ENCODE data around the gene SLC25A28.
"Not testable (repeated sequence)": the region's sequence is repeated elsewhere in the genome, so short reads cannot be mapped to it uniquely, and the experiment has no call there.

SLC25A28 gene

DNA sequence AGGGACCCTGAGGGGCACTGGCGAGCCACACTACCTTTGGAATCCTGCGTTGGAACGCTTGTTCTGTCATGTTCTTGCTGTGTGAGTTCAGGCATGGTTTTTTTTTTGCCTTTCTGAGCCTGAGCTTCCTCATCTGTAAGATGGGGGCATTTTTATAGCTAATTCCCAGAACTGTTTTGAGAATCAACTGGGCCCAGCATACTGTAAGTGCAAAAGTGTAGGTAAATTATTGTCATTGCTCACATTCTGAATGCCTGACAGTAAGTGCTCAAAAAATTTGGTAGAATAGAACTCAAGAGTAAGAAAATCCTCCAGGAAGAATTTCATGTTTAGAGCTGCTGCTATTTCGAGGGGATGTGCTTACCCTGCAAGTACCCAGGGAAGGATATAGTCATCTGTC is 22.2 kb downstream of the SLC25A28 start:
- TF ChIP-seq, protein P1, sequence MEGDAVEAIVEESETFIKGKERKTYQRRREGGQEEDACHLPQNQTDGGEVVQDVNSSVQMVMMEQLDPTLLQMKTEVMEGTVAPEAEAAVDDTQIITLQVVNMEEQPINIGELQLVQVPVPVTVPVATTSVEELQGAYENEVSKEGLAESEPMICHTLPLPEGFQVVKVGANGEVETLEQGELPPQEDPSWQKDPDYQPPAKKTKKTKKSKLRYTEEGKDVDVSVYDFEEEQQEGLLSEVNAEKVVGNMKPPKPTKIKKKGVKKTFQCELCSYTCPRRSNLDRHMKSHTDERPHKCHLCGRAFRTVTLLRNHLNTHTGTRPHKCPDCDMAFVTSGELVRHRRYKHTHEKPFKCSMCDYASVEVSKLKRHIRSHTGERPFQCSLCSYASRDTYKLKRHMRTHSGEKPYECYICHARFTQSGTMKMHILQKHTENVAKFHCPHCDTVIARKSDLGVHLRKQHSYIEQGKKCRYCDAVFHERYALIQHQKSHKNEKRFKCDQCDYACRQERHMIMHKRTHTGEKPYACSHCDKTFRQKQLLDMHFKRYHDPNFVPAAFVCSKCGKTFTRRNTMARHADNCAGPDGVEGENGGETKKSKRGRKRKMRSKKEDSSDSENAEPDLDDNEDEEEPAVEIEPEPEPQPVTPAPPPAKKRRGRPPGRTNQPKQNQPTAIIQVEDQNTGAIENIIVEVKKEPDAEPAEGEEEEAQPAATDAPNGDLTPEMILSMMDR (conservative IDR thresholded peaks at IDR 0.05; ENCODE audit: low read length) = no peak
- H3K4me3 ChIP-seq (ENCODE audit: low read length) = no peak overlapping the region
- no peak for DNase-seq (ENCODE audit: low read depth)

DNA sequence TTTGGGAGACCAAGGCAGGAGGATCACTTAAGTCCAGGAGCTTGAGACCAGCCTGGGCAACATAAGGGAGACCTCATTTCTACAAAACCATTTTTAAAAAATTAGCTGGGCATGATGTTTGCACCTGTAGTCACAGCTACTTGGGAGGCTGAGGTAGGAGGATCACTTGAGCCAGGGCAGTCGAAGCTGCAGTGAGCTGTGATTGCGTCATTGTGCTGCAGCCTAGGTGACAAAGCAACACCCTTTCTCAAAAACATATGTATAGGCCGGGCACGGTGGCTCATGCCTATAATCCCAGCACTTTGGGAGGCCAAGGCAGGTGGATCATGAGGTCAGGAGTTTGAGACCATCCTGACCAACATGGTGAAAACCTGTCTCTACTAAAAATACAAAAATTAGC is 23.5 kb downstream of the SLC25A28 start:
- not testable (repeated sequence) for H3K4me3 ChIP-seq (ENCODE audit: low read length); DNase-seq (ENCODE audit: low read depth)

DNA sequence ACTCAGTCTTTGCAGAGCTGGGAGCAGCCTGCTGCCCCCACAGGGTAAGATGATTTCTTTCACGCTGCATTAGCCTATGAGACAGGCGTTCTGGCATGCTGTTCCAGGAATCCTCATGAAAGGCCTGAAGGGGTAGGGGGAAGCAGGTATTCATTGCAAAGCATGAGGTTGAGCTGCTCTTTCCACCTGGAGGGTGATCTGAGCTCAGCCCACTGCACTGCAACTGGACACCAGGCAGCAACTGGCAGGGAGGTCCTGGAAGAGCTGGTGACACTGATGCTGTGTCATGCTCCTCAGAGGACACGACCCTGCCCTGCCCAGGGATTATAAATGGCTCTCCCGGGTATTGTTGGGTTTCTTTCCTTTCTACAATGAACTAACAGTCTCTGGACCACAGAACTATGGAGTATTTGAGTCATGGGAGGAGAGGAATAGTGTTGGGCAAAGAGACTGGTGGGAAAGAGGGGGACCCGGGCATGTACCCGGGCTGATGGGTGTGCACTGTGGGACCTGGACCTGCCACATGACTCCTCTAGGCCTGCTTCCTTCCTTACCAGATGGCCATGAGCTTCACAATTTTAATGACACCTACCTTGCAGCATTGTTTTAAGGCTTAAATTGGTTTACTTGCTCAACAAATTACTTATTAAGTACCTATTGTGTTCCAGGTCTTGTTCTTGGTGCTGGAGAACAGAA is 24.3 kb downstream of the SLC25A28 start:
- DNase-seq (ENCODE audit: low read depth) = no peak
- TF ChIP-seq, protein P1 (conservative IDR thresholded peaks at IDR 0.05; ENCODE audit: low read length) = no peak
- H3K4me3 ChIP-seq (ENCODE audit: low read length) = no peak overlapping the region

DNA sequence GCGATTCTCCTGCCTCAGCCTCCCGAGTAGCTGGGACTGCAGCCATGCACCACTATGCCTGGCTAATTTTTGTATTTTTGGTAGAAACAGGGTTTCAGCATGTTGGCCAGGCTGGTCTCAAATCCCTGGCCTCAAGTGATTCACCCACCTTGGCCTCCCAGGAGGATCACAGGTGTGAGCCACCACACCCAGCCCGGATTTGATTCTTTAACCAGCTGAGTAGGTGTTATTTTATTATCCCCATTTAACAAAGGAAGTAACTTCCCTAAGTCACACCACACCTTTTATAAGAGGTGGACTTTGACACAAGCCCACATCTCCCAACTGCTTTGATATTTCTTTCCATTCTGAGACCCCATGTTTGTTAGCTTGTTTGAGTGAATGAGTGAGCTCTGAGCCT is 25.0 kb downstream of the SLC25A28 start:
- TF ChIP-seq, protein P1 (conservative IDR thresholded peaks at IDR 0.05; ENCODE audit: low read length) = no peak
- DNase-seq (ENCODE audit: low read depth) = no peak
- H3K4me3 ChIP-seq (ENCODE audit: low read length) = no peak overlapping the region

DNA sequence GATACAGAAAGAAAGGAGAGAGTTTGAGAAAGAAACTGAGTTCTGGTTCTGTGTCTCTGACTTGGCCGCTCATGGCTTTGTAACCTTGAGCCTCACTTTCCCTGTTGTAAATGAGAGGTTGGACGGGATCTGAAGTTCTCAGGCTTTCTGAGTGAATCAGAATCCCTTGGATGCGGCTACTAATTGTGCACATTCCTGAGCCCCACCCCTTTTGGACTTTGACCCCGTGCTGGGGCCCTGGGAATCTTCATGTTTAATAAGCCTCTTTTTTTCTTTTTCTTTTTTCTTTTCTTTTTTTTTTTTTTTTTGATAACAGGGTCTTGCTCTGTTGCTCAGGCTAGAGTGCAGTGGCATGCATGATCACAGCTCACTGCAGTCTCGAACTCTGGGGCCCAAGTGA is 26.9 kb downstream of the SLC25A28 start:
- DNase-seq (ENCODE audit: low read depth) = no peak
- no peak overlapping the region for H3K4me3 ChIP-seq (ENCODE audit: low read length)
- TF ChIP-seq, protein P1 (conservative IDR thresholded peaks at IDR 0.05; ENCODE audit: low read length) = no peak

DNA sequence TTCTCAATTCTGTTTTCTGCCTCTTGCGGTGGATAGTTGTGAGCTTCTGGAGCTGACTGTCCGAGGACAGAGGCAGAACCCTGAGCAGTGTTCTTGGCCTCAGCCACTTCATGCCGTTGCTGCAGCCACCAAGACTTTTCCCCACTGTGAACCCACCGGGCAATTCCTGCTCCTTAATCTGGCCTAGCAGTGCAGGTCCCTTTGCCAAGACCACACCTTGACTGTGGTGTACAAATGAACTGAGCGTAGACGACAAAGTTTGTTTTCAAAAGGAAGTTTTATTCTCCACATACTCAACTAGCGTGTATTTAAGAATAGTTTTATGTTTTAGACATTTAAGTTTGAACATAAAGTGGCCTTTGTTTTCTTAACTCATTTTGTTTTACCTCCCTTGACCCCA is 29.4 kb downstream of the SLC25A28 start:
- DNase-seq (ENCODE audit: low read depth) = no peak
- TF ChIP-seq, protein P1 (conservative IDR thresholded peaks at IDR 0.05; ENCODE audit: low read length) = no peak
- H3K4me3 ChIP-seq (ENCODE audit: low read length) = no peak overlapping the region

DNA sequence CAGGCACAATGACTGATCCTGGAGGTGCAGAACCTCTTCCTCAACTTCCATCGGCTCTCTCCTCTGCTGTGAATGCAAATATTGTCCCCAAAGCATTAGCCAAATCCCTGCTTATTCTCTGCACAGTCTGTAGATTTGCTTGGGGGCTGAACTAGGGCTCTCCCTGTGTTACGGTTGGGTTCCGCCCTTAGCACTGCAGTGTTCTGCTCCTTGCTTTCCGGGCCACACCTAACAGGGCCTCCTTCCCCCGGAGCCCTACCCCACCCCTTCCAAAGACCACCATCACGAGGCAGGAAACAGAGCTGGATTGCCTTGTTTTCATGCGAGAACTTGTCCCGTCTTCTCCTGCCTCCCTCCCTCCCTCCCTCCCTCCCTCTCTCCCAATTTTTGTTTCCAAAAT is 36.6 kb downstream of the SLC25A28 start:
- TF ChIP-seq, protein P1 (conservative IDR thresholded peaks at IDR 0.05; ENCODE audit: low read length) = no peak
- DNase-seq (ENCODE audit: low read depth) = no peak
- no peak overlapping the region for H3K4me3 ChIP-seq (ENCODE audit: low read length)
